IPS-NIHi7 (cell line): ENCODE measurements around the gene RAD51B.

Source experiments
- DNase-seq: peaks from one replicate; pipeline ENCODE4 v3.0.0; 2012; ENCODE audit warnings: mixed read lengths; ENCODE audit errors: extremely low spot score

Gene RAD51B

DNA sequence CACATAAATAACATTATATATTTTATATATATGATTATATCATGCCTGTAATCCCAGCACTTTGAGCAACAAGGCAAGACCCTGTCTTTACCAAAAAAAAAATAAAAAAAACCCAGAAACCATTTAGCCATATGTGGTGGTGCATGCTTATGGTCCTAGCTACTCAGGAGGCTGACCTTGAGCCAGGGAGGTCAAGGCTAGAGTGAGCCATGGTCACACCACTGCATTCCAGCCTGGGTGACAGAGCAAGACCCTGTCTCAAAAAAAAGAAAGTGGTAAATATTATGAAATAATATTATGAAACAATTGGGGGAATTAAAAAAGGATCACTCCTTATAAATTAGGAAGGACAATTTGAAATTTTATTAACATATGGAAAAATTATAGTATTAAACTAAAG is 16.0 kb downstream of the RAD51B start:
- no peak for DNase-seq

DNA sequence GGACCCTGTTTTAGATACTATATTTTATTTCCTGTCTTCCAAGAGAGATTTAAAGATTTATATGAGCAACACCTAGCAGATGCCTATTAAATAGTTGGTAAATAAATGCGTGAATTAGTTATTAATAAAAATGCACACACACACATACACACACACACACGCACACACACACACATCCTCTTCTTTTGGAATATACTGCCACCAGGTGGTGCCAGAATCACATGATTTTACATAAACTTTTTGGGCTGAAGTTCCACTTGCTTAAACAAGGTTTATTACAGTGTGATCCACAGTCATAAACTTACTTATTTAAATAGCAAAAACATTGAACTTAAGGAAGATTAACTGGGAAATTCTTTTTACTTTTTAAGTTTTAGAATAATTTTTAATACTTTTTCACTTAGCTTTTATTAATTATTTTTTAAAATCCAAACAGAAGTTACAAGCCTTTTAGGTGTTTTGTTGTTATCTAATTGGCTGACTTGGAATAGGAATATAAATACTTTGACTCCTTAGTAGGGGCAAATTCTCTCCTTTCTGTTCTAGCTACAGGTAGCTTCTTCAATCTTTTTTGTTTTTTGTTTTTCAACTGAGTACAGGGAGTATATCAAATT is 17.5 kb downstream of the RAD51B start:
- DNase-seq = no peak

DNA sequence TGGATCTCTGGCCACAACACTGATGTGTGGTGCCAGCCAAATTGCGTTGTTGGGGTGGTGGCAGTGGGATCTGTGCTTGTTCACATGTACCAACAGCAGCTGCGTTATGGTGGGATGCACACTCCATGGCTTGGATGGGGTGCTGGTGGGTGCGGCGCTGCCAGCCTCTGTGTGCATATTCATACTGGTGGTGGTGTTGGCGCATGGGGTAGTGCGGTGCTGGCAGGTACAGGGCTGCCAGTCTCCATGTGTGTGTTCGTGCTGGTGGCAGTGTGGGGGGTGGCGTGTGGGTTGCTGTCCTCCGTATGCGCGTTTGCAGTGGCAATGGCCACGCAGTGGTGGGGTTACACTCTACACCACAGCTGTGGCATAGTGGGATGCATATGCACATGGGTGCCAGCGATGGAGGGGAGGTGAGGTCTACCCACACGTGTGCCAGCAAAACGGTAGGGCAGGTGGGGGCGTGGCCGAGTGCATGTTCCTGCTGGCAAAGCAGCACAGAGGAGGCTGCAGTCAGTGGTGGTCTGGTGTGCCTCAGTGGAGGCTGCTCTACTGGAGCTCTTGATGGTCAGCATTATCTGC is 26.5 kb downstream of the RAD51B start:
- DNase-seq = no peak

DNA sequence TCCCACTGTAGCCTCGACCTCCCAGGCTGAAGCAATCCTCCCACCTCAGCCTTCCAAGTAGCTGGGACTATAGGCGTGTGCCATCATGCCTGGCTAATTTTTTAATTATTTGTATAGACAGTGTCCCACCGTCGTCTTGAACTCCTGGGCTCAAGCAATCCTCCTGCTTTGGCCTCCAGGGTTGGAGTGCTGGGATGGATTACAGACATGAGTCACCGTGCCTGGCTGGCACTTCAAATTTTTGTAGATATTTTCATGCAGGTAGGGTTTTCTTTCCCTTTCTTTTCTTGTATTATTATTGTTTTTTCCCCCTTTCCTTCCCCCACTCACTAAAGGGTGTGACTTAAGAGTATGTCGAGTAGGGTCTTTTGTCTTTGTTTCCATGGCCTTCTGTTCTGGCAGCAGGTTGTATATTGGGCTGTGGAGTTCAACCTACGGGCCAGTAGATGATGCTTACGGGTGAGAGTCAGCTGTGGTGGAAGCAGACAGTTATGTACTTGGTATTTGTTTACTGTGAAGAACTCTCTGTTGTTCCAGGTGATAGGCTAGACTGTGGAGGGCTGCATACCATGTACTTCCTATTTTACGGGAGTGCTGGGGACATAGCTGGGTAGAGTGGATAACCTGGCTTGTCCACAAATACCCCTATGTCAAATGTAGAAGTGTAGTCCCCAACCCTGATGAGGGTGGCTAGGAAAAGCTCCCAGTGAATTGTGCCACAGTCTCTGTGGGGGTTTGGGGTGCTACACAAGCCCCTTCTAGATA is 30.7 kb downstream of the RAD51B start:
- no peak for DNase-seq

DNA sequence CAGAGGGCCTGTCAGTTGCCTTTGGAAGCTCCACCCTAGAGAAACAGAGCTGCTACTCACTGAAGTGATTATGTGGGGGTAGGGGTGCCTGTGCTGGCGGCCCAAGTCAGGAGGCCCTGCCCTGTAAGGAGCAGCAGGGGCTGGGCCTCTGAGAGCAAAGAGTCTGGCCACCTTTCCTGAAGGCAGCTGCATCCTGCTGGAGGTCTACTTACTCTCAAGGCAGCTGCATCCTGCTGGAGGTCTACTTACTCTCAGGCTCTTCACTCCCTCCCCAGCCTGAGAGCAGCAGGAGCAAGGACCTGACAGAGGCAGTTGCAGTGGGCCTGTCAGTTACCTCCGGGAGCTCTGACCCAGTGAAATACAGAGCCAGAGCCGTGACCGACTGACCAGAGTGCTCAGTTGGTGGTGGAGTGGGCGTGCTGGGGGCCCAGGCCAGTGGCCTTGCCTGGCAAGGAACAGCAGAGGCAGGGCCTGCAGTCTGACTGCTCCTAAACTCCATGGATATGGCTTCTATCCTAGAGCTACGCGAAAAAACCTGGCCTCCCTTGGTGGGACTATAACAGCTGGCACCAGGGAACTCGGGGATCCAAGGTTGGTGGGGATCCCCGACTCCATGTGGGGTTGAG is 32.3 kb downstream of the RAD51B start:
- DNase-seq = no peak

DNA sequence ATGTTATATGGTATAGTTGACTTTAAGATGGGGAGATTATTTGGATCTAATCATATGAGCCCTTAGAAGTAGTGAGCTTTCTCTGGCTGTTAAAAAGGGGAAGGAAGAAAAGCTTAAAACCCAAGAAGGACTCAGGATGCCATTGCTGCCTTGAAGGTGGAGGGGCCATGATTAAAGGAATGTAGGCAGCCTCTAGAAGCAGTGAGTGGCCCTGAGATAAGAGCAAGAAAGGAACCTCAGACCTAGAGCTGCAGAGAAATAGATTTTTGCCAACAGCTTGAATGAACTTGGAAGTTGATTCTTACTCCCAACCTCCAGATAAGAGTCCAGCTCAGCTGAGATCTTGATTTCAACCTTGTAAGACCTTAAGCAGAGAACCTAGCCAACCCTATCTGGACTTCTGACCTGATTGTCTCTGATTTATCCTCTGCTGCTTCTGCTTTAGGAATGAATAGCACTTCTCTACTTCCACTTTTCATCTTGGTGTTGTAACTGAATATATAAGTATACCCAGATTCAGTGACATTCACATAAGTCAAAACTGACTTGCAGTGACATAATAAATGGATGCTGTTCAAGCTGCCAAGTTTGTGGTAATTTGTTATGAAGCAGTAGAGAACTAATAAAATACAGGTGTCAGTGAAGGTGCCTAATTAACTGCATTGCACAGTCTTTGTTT is 33.5 kb downstream of the RAD51B start:
- DNase-seq = no peak

DNA sequence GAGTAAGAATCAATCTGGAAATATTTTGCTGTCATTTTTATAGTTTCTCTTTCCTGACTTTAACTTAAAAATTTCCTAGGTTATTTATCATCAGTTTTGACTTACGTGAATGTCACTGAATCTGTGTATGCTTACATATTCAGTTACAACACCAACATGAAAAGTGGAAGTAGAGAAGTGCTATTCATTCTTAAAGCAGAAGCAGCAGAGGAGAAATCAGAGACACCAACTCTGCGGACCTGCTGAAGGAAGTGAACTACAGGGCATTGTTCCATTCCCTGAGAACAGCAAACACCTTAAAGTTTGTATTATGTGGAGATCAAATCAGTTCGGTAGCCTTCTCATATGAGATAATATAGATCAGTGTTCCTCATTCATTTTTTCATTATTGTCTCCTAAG is 34.1 kb downstream of the RAD51B start:
- DNase-seq = no peak

DNA sequence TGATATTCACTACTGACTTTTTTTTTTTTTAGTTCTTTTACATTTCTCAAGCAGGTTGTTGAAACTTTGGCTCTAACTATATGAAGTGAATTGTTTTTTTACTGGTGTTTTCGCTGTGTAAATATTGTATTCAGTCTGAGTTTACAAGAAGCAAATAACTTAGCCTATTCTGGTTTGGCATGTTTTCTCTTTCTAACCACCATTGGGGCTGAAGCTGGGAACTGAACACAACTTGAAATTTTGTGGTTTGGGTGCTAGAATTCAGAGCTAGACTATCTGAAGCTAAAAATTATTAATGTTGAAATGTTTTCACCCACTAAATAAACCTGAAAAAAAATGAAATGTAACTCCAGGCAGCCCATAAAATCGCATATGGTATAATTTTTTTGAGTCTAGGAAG is 37.2 kb downstream of the RAD51B start:
- no peak for DNase-seq

DNA sequence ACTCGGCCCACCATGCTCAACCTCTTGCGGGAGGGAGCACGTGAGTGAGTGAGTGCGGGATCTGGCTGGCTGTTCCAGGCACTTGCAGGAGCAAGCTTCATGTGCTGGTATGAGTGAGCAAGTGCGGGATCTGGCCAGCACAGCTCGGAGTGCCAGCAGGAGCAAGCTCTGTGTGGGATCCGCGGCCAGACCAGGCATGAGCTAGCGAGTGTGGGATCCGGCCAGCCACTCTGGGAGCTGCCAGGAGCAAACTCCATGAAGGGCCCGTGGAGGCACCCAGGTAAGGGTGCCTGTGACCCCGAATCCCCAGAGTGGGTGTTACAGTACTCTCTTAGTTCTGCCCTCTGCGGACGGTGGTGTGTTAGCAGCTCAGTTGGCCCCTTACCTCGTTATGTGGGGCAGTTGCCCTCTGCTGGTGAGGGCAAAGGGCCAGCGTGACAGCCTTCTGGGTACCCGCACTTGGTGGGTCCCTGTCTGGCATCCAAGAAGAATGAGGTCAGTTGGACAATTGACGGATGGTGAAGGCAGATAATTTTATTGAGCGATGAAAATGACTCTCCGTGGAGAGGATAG is 38.3 kb downstream of the RAD51B start:
- DNase-seq = no peak

DNA sequence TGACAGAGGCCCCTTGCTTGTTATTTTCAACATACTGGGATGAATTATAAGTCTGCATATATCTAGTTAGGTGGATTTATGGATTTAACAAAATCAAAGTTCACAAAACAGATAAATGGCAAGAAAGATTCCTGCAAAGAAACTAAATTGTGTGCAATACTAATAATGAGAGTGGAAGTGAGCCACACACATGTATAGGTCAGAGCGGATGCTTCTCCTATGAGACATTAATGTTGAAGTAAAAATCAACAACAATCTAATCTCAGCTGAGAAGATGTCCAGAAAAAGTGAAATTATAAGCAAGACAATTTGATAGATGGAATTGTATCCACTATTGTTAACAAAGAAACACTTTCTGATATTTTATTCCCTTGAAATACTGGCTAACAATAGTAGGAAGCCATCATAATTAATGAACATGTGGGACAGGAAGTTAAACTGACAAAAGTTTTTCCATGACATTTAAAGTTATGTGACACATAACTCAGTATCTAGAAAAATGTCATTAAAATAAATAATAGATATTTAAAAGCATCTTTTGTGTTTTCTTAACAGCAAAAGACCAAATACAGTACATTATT is 39.7 kb downstream of the RAD51B start:
- no peak for DNase-seq

DNA sequence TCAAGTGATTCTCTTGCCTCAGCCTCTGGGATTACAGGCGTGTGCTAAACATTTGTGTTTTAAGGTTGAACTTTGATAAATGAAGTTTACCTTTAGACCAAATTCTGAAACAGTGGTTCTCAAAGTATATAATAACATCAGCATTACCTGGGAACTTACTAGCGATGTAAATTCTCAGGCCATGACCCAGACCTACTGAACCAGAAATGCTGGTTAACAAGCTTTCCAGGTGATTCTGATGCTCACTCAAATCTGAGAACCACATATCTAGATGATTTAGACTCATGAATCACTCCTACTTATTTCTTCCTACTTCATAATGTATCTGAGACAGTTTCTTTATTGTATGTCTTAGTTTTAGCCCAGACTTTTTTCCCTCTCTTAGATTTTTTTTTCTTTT is 43.6 kb downstream of the RAD51B start:
- DNase-seq = no peak

DNA sequence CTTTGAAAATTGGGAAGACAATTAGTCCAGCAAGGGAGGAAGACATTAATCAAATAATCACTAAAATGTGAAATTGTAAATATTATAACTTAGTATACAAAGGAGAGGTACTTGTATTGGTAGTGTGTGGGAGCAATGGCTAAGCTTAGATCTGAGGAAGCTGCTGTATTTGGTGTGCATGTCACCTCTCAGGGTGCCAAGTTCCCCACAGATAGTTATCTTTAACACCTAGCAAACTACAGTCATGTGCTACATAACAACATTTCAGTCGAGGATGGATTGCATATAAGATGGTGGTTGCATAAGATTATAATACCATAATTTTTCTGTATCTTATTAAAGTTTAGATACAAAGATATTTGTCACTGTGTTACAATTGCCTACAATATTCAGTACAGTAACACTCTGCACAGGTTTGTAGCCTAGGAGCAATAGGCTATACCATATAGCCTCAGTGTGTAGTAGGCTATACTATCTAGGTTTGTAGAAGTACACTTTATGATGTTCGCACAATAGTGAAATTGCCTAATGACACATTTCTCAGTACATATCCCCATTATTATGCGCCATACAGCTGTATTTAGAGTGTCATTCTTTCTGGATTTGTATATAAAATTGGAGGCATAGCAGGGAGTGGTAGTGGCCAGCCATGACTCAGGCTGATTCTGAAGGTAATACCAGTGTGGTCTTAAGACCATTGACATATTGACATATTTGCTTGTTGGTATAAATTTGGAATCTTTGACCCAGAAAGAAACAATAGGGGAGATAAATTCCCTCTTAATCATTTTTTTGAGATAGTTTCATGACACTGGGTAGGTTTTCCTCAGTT is 55.8 kb downstream of the RAD51B start:
- no peak for DNase-seq

DNA sequence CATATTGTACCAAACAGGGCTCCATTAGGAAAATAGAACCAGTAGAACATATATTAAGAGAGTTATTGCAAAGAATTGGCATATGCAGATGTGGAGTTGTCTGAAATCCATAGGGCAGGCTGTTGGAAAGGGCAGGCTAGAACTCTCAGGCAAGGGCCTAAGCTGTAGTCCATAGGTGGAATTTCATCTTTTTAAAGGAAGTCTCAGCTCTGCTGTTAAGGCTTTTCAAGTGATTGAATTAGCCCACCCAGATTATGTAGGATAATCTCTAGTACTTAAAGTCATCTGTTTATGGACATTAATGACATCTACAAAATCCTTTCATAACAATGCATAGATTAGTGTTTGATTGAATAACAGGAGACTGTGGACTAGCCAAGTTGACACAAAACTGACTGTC is 59.4 kb downstream of the RAD51B start:
- DNase-seq = no peak

DNA sequence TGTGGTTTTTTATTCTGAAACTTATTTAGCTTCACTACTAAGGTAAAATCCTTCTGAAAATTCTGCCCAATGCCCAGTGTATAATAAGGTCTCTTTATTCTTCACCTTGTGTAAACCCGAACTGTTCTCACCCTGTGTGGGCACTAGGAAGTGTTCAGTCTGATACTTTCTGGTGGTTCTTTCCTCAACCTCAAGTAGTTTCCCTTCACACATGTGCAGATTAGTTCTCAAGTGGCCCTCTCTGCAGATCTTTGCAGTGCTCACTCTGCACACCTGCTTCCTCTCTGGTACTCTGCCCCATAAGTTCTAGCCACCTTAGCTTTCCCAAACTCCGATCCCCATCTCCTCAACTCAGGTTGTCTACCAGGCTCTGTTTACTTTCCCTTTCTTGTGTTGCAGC is 61.6 kb downstream of the RAD51B start:
- DNase-seq = no peak

DNA sequence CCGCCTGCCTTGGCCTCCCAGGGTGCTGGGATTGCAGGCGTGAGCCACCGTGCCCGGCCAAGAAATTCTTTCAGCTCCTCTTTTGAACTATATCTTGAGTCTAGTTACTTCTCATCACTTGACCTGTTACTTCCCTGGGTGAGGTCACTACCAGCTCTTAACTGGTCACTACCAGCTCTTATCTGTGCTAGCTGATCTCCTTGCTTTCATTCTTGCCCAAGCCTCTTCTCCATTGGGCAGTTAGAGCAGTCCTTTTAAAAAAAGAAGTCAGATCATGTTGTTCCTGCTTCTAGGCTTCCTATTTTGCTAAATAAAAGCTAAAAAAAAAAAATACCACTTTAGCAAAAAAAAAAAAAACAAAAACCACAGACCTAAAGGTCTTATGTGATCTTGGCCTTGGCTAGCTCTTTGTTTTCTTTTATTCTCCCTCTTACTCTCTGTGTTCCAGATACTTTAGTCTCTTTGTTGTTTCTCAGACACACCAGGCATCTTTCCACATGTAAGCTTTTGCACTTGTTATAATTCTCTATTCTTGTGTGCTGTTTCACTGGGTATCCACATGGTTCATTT is 63.5 kb downstream of the RAD51B start:
- DNase-seq = no peak

DNA sequence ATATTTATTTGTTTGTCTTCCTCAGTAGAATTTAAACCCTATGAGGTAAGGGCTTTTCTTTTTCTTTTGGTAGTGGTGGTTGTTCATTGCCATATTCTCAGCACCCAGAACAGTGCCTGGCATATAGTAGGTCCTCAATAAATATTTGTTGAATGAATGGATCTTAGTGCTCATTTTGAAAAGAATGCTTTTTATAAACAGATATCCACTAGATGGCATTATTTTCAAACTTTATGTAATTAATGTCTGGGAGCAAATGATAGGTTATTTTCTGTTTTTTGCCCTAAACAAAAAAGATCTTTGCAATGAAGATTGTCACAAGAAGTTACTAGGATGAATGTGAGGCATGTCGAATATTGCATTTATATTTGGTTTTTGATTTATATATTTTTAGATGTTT is 64.1 kb downstream of the RAD51B start:
- DNase-seq = no peak

DNA sequence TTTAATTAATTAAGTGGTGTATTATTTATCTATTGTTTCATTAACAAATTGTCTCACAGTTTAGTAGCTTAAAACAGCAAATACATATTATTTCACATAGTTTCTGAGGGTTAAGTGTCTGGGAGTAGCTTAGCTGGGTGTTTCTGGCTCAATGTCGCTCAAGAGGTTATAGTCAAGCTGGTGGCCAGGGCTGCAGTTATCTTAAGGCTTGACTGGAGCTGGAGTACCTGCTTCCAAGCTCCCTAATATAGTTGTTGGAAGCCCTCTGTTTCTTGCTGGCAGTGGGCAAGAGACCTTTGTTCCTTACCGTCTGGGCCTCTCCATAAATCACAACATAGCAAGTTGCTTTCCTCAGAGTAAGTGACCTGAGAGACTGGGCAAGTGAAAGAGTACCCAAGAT is 66.6 kb downstream of the RAD51B start:
- no peak for DNase-seq

DNA sequence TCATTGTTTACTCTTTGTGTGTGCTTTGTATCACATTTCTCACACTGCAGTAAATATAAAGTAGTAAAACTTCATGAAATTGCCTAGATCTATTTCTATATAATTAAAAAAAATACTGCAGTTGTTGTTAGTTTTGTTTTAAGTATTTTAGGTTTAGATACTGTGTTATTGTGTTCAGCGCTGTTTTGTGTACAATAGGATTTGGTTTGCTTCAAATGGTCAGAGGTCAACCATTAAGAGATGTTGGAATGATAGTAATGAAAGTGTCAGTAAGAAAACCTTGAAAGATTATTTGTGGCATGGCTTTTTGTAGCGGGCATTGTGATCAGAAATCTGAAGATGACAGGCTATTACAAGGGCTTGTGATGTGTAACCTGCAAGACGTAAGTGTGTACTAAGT is 67.9 kb downstream of the RAD51B start:
- DNase-seq = no peak

DNA sequence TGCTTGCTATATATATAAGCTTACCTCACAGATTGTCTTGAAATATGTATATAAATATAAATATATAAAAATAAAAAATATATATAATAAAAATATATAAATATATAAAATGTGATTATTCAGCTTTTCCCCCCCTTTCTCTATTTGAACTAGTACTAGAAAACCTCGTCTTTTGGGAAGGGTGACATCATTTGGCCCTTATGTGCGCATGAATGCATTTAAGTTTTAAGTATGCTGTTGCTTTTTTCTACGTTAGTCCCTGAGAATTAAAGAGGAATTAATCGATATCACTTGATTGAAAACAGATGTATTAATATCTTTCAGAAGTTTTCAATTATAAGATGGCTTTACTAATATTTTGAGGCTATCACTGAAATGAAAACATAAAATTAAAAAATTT is 69.9 kb downstream of the RAD51B start:
- no peak for DNase-seq

DNA sequence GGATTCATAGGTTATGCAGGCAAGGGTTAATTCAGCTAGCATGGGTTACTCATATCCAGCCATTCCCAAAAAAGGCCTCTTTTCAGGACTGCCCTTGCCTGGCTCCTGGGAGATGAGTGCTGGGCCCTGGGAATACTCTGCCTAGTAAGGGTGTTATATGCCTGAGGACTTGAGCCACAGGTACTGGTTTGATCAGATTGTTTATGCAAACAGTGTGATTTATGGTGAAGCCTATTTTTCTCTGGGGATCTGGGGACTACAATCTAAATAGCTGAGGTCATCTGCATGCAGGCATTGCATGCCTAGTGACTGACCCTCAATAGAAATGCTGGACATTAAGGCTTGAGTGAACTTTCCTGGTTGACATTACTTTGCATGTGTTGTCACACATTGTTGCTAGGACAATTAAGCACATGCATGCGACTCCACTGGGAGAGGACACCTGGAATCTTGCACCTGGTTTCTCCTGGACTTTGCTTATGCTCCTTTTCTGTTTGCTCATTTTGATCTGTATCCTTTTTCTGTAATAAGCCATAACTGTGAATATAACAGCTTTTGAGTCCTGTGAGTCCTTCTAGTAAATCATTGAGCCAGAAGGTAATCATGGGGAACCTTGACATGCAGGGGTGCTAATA is 73.0 kb downstream of the RAD51B start:
- DNase-seq = peak; percentile 16
